Body of pancreas (tissue), 4 donors: ENCODE measurements around the gene HS1BP3. TPM values are rescaled to one million over a fixed set of nuclear protein-coding genes. Genes with fewer than 3 reads are reported as not detected.

Experiments used
- ATAC-seq: fragments of 150-250 bp; one replicate; pipeline ENCODE4 v1.9.1; 2016
- DNase-seq, 4 donors: peaks; one replicate each; pipeline ENCODE4 v3.0.0-alpha.2; 2019
- H3K27ac ChIP-seq, 4 donors: fragments of 200-600 bp; sonication (generic); 1 replicate in 3 of 4; 2 replicates in 1 of 4; pipeline versions ENCODE4 v1.5.1 to v1.6.1; 2016 to 2019; ENCODE audit warnings: mild to moderate bottlenecking in 1 of 4, mixed read lengths in 1 of 4, moderate library complexity in 1 of 4
- H3K27me3 ChIP-seq, 2 donors: fragments of 200-600 bp; sonication (generic); one replicate each; pipeline ENCODE4 v1.6.0; 2016; ENCODE audit warnings: mild to moderate bottlenecking in 1 of 2
- H3K36me3 ChIP-seq, 2 donors: fragments of 200-600 bp; sonication (generic); replicated peaks in 1 of 2; 2 replicates each; pipeline ENCODE4 v1.5.1; 2016; ENCODE audit warnings: low read depth in 2 of 2; ENCODE audit not compliant: insufficient read depth in 1 of 2
- H3K4me1 ChIP-seq: fragments of 200-600 bp; sonication (generic); one replicate; pipeline ENCODE4 v1.6.0; 2016
- H3K4me3 ChIP-seq, 2 donors: fragments of 200-600 bp; sonication (generic); 1 replicate in 1 of 2; 2 replicates in 1 of 2; pipeline ENCODE4 v1.5.1; 2016 to 2019
- H3K9me3 ChIP-seq, 3 donors: fragments of 200-600 bp; sonication (generic); 1 replicate in 2 of 3; 2 replicates in 1 of 3; pipeline ENCODE4 v1.5.1; 2016
- POLR2A ChIP-seq, 3 donors: fragments of 450-650 bp; IDR thresholded peaks; one replicate each; pipeline ENCODE4 v1.6.1; 2016; ENCODE audit warnings: antibody characterized with exemption in 3 of 3, mild to moderate bottlenecking in 2 of 3
- WGBS, 2 donors: methylation state at CpG; one replicate each; pipeline ENCODE4 v1.1.5; 2017; 5-methylcytosine and 5-hydroxymethylcytosine counted together
- intact Hi-C: fragments of 100-400 bp; cut with DNase I; formaldehyde crosslinking; loops from one replicate; pipeline ENCODE4 v1.15.1; 2023
- total RNA-seq, 2 donors: library from RNA; depleted of rRNA; stranded (reverse); fragments of >200 nt; gene quantifications; one replicate each; pipeline ENCODE4 v1.1.0, GENCODE V29; 2016
- TF ChIP-seq, protein P1 (sequence below), 7 experiments: fragments of 450-650 bp in 4 of 7; fragments of 200-600 bp in 3 of 7; sonication (generic) in 3 of 7; IDR thresholded peaks; one replicate each; pipeline ENCODE4 v1.5.1; 2016 to 2019; ENCODE audit warnings: antibody characterized with exemption in 7 of 7

The HS1BP3 gene
- total RNA-seq, 2 donors from 2014 or later: 21.1 to 23.1 TPM

DNA sequence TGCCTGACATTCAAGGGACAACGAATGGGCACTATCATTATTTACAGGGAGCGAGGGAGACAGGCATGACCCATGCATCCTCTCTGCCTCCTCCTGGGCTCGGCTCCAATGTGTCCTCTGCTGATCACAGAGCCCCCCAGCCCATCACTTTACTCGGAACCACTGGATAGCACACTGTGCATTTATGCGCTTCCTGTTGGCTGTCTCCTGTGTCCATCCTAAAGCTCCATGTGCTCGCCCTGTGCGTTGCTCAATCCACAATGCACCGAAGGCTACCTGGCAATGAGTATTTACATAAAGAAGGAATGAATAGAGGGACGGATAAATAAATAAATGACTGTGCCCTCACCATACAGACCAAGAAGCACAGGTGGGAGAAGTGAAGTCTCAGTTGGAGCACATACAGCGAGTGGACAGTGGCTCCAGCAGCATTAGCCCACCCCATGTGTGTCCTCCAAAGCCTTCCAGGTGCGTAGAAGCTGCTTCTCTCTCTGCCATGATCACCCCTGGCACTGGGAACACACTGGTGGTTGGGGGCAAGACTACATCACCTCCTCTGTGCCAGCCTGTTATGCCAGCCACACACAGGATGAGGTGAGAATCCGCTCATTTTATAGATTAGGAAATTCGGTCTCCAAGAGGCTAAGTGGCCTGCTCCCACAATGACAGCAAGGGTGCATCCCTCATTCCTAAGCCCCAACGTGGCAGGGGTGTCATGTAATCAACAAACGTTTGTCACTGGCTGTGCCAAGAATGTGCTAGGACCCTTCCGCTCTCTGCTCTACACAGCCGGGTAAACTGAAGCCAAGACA lies 13.7 kb upstream of the HS1BP3 start:
- Histone ChIP-seq H3K27me3 (peaks cover 0 to 10% of the 10 kb centered on the region in 2 donors), H3K9me3 (no peaks in the 10 kb centered on the region), H3K27ac (no peak overlapping the region), H3K36me3 (no peaks in the 10 kb centered on the region), H3K4me1 (peaks cover 25% of the 10 kb centered on the region), H3K4me3 (no peak overlapping the region)
- TF ChIP-seq POLR2A (IDR thresholded peaks at IDR 0.05): no peak
- TF ChIP-seq, protein P1, sequence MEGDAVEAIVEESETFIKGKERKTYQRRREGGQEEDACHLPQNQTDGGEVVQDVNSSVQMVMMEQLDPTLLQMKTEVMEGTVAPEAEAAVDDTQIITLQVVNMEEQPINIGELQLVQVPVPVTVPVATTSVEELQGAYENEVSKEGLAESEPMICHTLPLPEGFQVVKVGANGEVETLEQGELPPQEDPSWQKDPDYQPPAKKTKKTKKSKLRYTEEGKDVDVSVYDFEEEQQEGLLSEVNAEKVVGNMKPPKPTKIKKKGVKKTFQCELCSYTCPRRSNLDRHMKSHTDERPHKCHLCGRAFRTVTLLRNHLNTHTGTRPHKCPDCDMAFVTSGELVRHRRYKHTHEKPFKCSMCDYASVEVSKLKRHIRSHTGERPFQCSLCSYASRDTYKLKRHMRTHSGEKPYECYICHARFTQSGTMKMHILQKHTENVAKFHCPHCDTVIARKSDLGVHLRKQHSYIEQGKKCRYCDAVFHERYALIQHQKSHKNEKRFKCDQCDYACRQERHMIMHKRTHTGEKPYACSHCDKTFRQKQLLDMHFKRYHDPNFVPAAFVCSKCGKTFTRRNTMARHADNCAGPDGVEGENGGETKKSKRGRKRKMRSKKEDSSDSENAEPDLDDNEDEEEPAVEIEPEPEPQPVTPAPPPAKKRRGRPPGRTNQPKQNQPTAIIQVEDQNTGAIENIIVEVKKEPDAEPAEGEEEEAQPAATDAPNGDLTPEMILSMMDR (IDR thresholded peaks at IDR 0.05): no peak
- ATAC-seq (no peak), DNase-seq (no peak)
- 23 to 30% methylated on average over 14 to 17 of the region's 17 CpGs for WGBS, 2 donors
- intact Hi-C loops: loop anchor here (5.0 kb wide), 1 partner anchor 298 kb away; no protein-coding TSS in a partner anchor

GRCh38 chr2:20664071-20664390 lies 13.1 kb upstream of the HS1BP3 start:
- TF ChIP-seq POLR2A (IDR thresholded peaks at IDR 0.05): no peak
- TF ChIP-seq, protein P1 (IDR thresholded peaks at IDR 0.05): no peak
- DNase-seq (no peak), ATAC-seq (no peak)
- WGBS, 2 donors: 23 to 54% methylated on average over 2 of the region's 2 CpGs
- H3K27me3 ChIP-seq: peaks cover 0 to 7% of the 10 kb centered on the region in 2 donors
- no peak overlapping the region for H3K4me3 ChIP-seq
- peaks cover 25% of the 10 kb centered on the region for H3K4me1 ChIP-seq
- intact Hi-C loops: loop anchor here (5.0 kb wide), 1 partner anchor 298 kb away; no protein-coding TSS in a partner anchor
- no peaks in the 10 kb centered on the region for H3K9me3 ChIP-seq
- no peaks in the 10 kb centered on the region for H3K36me3 ChIP-seq
- H3K27ac ChIP-seq: no peak overlapping the region

GRCh38 chr2:20663196-20664070 lies 12.5 kb upstream of the HS1BP3 start:
- H3K36me3 ChIP-seq: no peaks in the 10 kb centered on the region
- H3K4me3 ChIP-seq: no peak overlapping the region
- intact Hi-C loops: loop anchor here (5.0 kb wide), 1 partner anchor 299 kb away; no protein-coding TSS in a partner anchor
- no peaks in the 10 kb centered on the region for H3K9me3 ChIP-seq
- peaks cover 0 to 7% of the 10 kb centered on the region in 2 donors for H3K27me3 ChIP-seq
- 20 to 30% methylated on average over 6 to 7 of the region's 7 CpGs for WGBS, 2 donors
- H3K27ac ChIP-seq: peak overlapping the region in 1 of 4 donors; percentile 44
- TF ChIP-seq POLR2A (IDR thresholded peaks at IDR 0.05): no peak
- TF ChIP-seq, protein P1 (IDR thresholded peaks at IDR 0.05): no peak
- peaks cover 25% of the 10 kb centered on the region for H3K4me1 ChIP-seq
- DNase-seq (peak in 1 of 4 donors; percentile 41), ATAC-seq (peak; percentile 41)

DNA sequence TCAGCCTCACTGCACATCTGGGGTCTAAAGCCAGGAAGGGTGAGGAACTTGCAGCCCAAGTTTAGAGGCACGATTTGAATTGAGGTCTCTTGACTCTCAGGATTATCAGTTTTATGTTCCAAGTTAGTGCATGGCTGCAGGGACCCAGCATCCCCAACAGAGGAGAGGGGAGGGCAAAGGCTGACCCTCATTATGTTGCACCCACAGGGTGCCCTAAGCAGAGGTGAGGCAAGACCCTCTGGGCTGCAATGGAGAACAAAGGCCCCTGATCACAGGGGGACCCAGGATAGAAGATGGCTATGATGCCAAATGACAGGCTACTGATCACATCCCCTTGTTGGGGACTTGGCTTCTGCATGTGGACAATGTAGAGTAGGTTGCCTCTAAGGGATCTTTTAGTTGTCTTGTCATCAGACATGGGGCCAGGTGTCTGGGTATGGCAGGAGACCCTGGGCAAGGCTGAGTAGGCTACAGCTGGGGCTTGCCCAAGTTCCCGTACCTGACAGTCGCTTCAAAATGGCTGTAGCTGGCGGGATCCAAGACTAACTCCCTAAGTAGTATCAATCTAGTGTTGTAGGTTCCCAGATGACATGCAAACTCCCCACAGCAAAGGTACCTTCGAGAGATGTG lies 11.5 kb upstream of the HS1BP3 start:
- no peaks in the 10 kb centered on the region for H3K36me3 ChIP-seq
- H3K4me3 ChIP-seq: no peak overlapping the region
- peaks cover 0 to 7% of the 10 kb centered on the region in 2 donors for H3K27me3 ChIP-seq
- peaks cover 25% of the 10 kb centered on the region for H3K4me1 ChIP-seq
- no peaks in the 10 kb centered on the region for H3K9me3 ChIP-seq
- no peak overlapping the region for H3K27ac ChIP-seq
- intact Hi-C loops: loop anchor here (5.0 kb wide), 1 partner anchor 300 kb away; no protein-coding TSS in a partner anchor
- no peak for DNase-seq
- WGBS, 2 donors: 64% methylated on average over 2 to 5 of the region's 5 CpGs
- TF ChIP-seq, protein P1 (IDR thresholded peaks at IDR 0.05): no peak
- TF ChIP-seq POLR2A (IDR thresholded peaks at IDR 0.05): no peak
- ATAC-seq: no peak
